ENCODE measurements around the gene CUL1. TPM values are rescaled to one million over a fixed set of nuclear protein-coding genes. Genes with fewer than 3 reads are reported as not detected.

The CUL1 gene
- total RNA-seq, 4 donors from 2014 or later = 38.9 to 61.2 (median 49.4) TPM

- no peaks in the 10 kb centered on the region for H3K4me1 ChIP-seq
- DNase-seq = no peak
- intact Hi-C loops (cut with DNase I; ENCODE audit: low total_unique reads) = no loop called here
- no peak overlapping the region for H3K4me3 ChIP-seq
- no peaks in the 10 kb centered on the region for H3K9me3 ChIP-seq
- no peaks in the 10 kb centered on the region for H3K36me3 ChIP-seq
- H3K27me3 ChIP-seq = no peaks in the 10 kb centered on the region
- no peak overlapping the region for H3K27ac ChIP-seq
- no peak for TF ChIP-seq POLR2A (IDR thresholded peaks at IDR 0.05)
- no peak for TF ChIP-seq CTCF (IDR thresholded peaks at IDR 0.05)
Observed at GRCh38 chr7:148670807-148671206, 27.9 kb upstream of the CUL1 start.

GRCh38 chr7:148672041-148672440, 26.7 kb upstream of the CUL1 start:
- Histone ChIP-seq H3K27ac (no peak overlapping the region), H3K4me3 (no peak overlapping the region)
- DNase-seq = no peak

GRCh38 chr7:148674689-148675088, 24.0 kb upstream of the CUL1 start:
- Histone ChIP-seq H3K27ac (no peak overlapping the region), H3K4me3 (no peak overlapping the region), H3K27me3 (no peaks in the 10 kb centered on the region), H3K9me3 (no peaks in the 10 kb centered on the region), H3K4me1 (no peaks in the 10 kb centered on the region), H3K36me3 (no peaks in the 10 kb centered on the region)
- no peak for DNase-seq
- intact Hi-C loops (cut with DNase I; ENCODE audit: low total_unique reads) = no loop called here
- no peak for TF ChIP-seq CTCF (IDR thresholded peaks at IDR 0.05)
- TF ChIP-seq POLR2A (IDR thresholded peaks at IDR 0.05) = no peak

More at GRCh38 chr7:148672041-148672440, 26.7 kb upstream of the CUL1 start:
- TF ChIP-seq POLR2A (IDR thresholded peaks at IDR 0.05) = no peak
- no peak for TF ChIP-seq CTCF (IDR thresholded peaks at IDR 0.05)
- no peaks in the 10 kb centered on the region for H3K27me3 ChIP-seq
- no peaks in the 10 kb centered on the region for H3K4me1 ChIP-seq
- intact Hi-C loops (cut with DNase I; ENCODE audit: low total_unique reads) = no loop called here
- H3K9me3 ChIP-seq = no peaks in the 10 kb centered on the region
- no peaks in the 10 kb centered on the region for H3K36me3 ChIP-seq

DNA sequence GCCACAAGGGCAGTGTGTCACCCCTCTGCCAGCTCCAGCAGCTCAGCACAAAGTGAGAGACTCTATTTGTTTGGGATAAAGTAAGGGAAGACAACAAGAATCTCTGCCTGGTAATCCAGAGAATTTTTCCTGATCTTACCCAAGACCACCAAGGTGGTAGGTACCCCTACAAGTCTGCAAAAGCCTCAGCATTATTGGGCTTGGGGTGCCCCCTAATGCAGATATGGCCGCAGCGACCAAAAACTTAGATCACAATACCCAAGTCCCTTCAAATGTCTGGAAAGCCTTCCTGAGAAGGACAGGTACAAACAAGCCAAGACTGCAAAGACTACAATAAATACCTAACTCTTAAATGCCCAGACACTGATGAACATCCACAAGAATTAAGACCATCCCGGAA, 22.4 kb upstream of the CUL1 start:
- H3K4me1 ChIP-seq = no peaks in the 10 kb centered on the region
- no peak for TF ChIP-seq POLR2A (IDR thresholded peaks at IDR 0.05)
- intact Hi-C loops (cut with DNase I; ENCODE audit: low total_unique reads) = no loop called here

GRCh38 chr7:148681821-148682220, 16.9 kb upstream of the CUL1 start:
- TF ChIP-seq POLR2A (IDR thresholded peaks at IDR 0.05) = no peak
- TF ChIP-seq CTCF (IDR thresholded peaks at IDR 0.05) = no peak
- no peaks in the 10 kb centered on the region for H3K36me3 ChIP-seq
- DNase-seq = no peak

More for the DNA sequence above, 22.4 kb upstream of the CUL1 start:
- H3K27ac ChIP-seq = no peak overlapping the region
- H3K36me3 ChIP-seq = no peaks in the 10 kb centered on the region
- H3K9me3 ChIP-seq = no peaks in the 10 kb centered on the region
- no peak for DNase-seq
- no peaks in the 10 kb centered on the region for H3K27me3 ChIP-seq
- H3K4me3 ChIP-seq = no peak overlapping the region

GRCh38 chr7:148684289-148684830, 14.3 kb upstream of the CUL1 start:
- no peak for TF ChIP-seq POLR2A (IDR thresholded peaks at IDR 0.05)
- no peak for TF ChIP-seq CTCF (IDR thresholded peaks at IDR 0.05)
- H3K4me3 ChIP-seq = no peak overlapping the region
- intact Hi-C loops (cut with DNase I; ENCODE audit: low total_unique reads) = no loop called here
- H3K4me1 ChIP-seq = no peaks in the 10 kb centered on the region
- no peak overlapping the region for H3K27ac ChIP-seq
- no peaks in the 10 kb centered on the region for H3K27me3 ChIP-seq
- DNase-seq = no peak
- no peaks in the 10 kb centered on the region for H3K9me3 ChIP-seq
- no peaks in the 10 kb centered on the region for H3K36me3 ChIP-seq

More at GRCh38 chr7:148681821-148682220, 16.9 kb upstream of the CUL1 start:
- Histone ChIP-seq H3K4me1 (no peaks in the 10 kb centered on the region), H3K27ac (no peak overlapping the region), H3K27me3 (no peaks in the 10 kb centered on the region), H3K4me3 (no peak overlapping the region), H3K9me3 (no peaks in the 10 kb centered on the region)
- intact Hi-C loops (cut with DNase I; ENCODE audit: low total_unique reads) = no loop called here

Measured in uterus (tissue), 4 donors.